SU-DHL-6 (cell line): Measurements from ENCODE around the gene FZD7.

Source experiments
- H2AFZ ChIP-seq: fragments of 200-600 bp; sonication (generic); 2 replicates; pipeline ENCODE4 v1.6.1; 2014; ENCODE audit warnings: low read depth, mild to moderate bottlenecking, moderate library complexity, mixed read lengths, antibody characterized with exemption, low read length; ENCODE audit not compliant: severe bottlenecking
- H3F3A ChIP-seq: fragments of 200-600 bp; shearing (Covaris generic); 2 replicates; pipeline ENCODE4 v1.6.0; 2016; ENCODE audit warnings: antibody characterized with exemption, mild to moderate bottlenecking; ENCODE audit not compliant: insufficient read depth
- H3K27ac ChIP-seq: fragments of 200-600 bp; sonication (generic); 2 replicates; pipeline ENCODE4 v1.5.1; 2016; ENCODE audit warnings: low read depth, mild to moderate bottlenecking, low read length, moderate library complexity, mixed read lengths
- H3K27me3 ChIP-seq: fragments of 200-600 bp; sonication (generic), shearing (Covaris generic); 2 replicates; pipeline ENCODE4 v1.6.0; 2014; ENCODE audit warnings: mild to moderate bottlenecking, low read length
- H3K36me3 ChIP-seq: fragments of 200-600 bp; sonication (generic); 2 replicates; pipeline ENCODE4 v1.6.1; 2014; ENCODE audit warnings: mild to moderate bottlenecking, low read length, mixed read lengths
- H3K4me2 ChIP-seq: fragments of 300-600, 200-600 bp; shearing (Covaris generic), sonication (generic); 2 replicates; pipeline ENCODE4 v1.6.0; 2014; ENCODE audit warnings: low read length, low read depth, mild to moderate bottlenecking; ENCODE audit not compliant: poor library complexity, severe bottlenecking
- H3K4me3 ChIP-seq: fragments of 200-600 bp; sonication (generic); 2 replicates; pipeline ENCODE4 v1.5.1; 2014; ENCODE audit warnings: antibody characterized with exemption, low read length, mild to moderate bottlenecking, mixed read lengths; ENCODE audit not compliant: insufficient read depth, poor library complexity, severe bottlenecking
- H3K79me2 ChIP-seq: fragments of 200-600 bp; sonication (generic); 2 replicates; pipeline ENCODE4 v1.6.1; 2014; ENCODE audit warnings: mild to moderate bottlenecking, low read length, moderate library complexity; ENCODE audit not compliant: insufficient read depth
- H3K9ac ChIP-seq: fragments of 200-600 bp; sonication (generic); 2 replicates; pipeline ENCODE4 v1.7.0; 2014; ENCODE audit warnings: mild to moderate bottlenecking, low read length
- H3K9me2 ChIP-seq: fragments of 200-600 bp; sonication (generic); replicated peaks from 2 replicates; pipeline ENCODE4 v1.6.1; 2014; ENCODE audit warnings: low read length; ENCODE audit not compliant: insufficient read depth
- H3K9me3 ChIP-seq: fragments of 200-600 bp; sonication (generic); 2 replicates; pipeline ENCODE4 v1.6.1; 2014; ENCODE audit warnings: low read length, mixed read lengths; ENCODE audit not compliant: insufficient read depth
- H4K20me1 ChIP-seq: fragments of 200-600 bp; sonication (generic); 2 replicates; pipeline ENCODE4 v1.6.1; 2014; ENCODE audit warnings: low read depth, mild to moderate bottlenecking, antibody characterized with exemption, low read length, moderate library complexity, mixed read lengths
- CTCF ChIP-seq: fragments of 200-600 bp; sonication (generic); IDR thresholded peaks from one replicate; pipeline ENCODE4 v1.5.1; 2017; ENCODE audit warnings: antibody characterized with exemption, mild to moderate bottlenecking, low read length, moderate library complexity; ENCODE audit not compliant: insufficient read depth, poor library complexity, severe bottlenecking
- EZH2phosphoT487 ChIP-seq: fragments of 200-600 bp; sonication (generic), shearing (Covaris generic); conservative IDR thresholded peaks from 2 replicates; pipeline ENCODE4 v1.6.1; 2018; ENCODE audit warnings: mild to moderate bottlenecking, antibody characterized with exemption, low read length, moderate library complexity, mixed read lengths

The FZD7 gene

GRCh38 chr2:202019689-202020450, 13.8 kb upstream of the FZD7 start:
- no peak overlapping the region for H3K4me2 ChIP-seq
- H4K20me1 ChIP-seq: no peaks in the 10 kb centered on the region
- no peaks in the 10 kb centered on the region for H3K79me2 ChIP-seq
- H3K27ac ChIP-seq: no peak overlapping the region
- no peaks in the 10 kb centered on the region for H3K27me3 ChIP-seq
- no peaks in the 10 kb centered on the region for H3K9me3 ChIP-seq
- no peaks in the 10 kb centered on the region for H3K9me2 ChIP-seq
- H2AFZ ChIP-seq: no peak overlapping the region
- TF ChIP-seq CTCF: no peak
- TF ChIP-seq EZH2phosphoT487: no peak
- H3K36me3 ChIP-seq: no peaks in the 10 kb centered on the region
- no peak overlapping the region for H3K4me3 ChIP-seq
- no peak overlapping the region for H3K9ac ChIP-seq
- no peaks in the 10 kb centered on the region for H3F3A ChIP-seq

GRCh38 chr2:202022755-202023154, 10.9 kb upstream of the FZD7 start:
- Histone ChIP-seq H4K20me1 (no peaks in the 10 kb centered on the region), H3K4me2 (no peak overlapping the region), H3K36me3 (no peaks in the 10 kb centered on the region), H3F3A (no peaks in the 10 kb centered on the region), H3K4me3 (no peak overlapping the region), H3K9ac (no peak overlapping the region), H3K9me2 (no peaks in the 10 kb centered on the region), H3K27me3 (no peaks in the 10 kb centered on the region), H2AFZ (no peak overlapping the region), H3K9me3 (no peaks in the 10 kb centered on the region), H3K27ac (no peak overlapping the region), H3K79me2 (no peaks in the 10 kb centered on the region)
- TF ChIP-seq EZH2phosphoT487: no peak
- no peak for TF ChIP-seq CTCF

- Histone ChIP-seq H3K9me2 (no peaks in the 10 kb centered on the region), H3K79me2 (no peaks in the 10 kb centered on the region), H3K9me3 (no peaks in the 10 kb centered on the region), H3K9ac (no peak overlapping the region), H3K36me3 (no peaks in the 10 kb centered on the region), H3K27me3 (no peaks in the 10 kb centered on the region), H3K27ac (no peak overlapping the region), H3K4me2 (no peak overlapping the region), H4K20me1 (no peaks in the 10 kb centered on the region), H2AFZ (no peak overlapping the region), H3K4me3 (no peak overlapping the region), H3F3A (no peaks in the 10 kb centered on the region)
- no peak for TF ChIP-seq CTCF
- TF ChIP-seq EZH2phosphoT487: no peak
These were observed 10.3 kb upstream of the FZD7 start for GRCh38 chr2:202023198-202023903.
